Stomach (tissue), 9 donors: ENCODE measurements around the gene CYP24A1. TPM values are rescaled to one million over a fixed set of nuclear protein-coding genes. Genes with fewer than 3 reads are reported as not detected.
A peak's percentile ranks its signal among the peaks of the same experiment; 100 is the strongest.

Experiments
- DNase-seq, 2 donors: peaks; one replicate each; pipeline versions ENCODE4 v3.0.0 to v3.0.0-alpha.2; 2013 to 2019
- H3K27ac ChIP-seq, 5 donors: fragments of 200-600 bp in 4 of 5; sonication (generic) in 4 of 5; one replicate each; pipeline ENCODE4 v1.5.1; 2013 to 2019; ENCODE audit warnings: mild to moderate bottlenecking in 1 of 5, moderate library complexity in 1 of 5
- H3K27me3 ChIP-seq, 3 donors: fragments of 200-600 bp; sonication (generic); one replicate each; pipeline ENCODE4 v1.5.1; 2017 to 2019; ENCODE audit warnings: mixed run types in 1 of 3
- H3K36me3 ChIP-seq, 4 donors: fragments of 200-600 bp; sonication (generic); 1 replicate in 3 of 4; 2 replicates in 1 of 4; pipeline ENCODE4 v1.5.1; 2016 to 2019
- H3K4me1 ChIP-seq, 4 donors: fragments of 200-600 bp; sonication (generic); one replicate each; pipeline ENCODE4 v1.5.1; 2016 to 2019
- H3K4me3 ChIP-seq, 4 donors: fragments of 200-600 bp; sonication (generic) in 3 of 4; one replicate each; pipeline ENCODE4 v1.5.1; 2016 to 2019; ENCODE audit warnings: mild to moderate bottlenecking in 1 of 4
- H3K9me3 ChIP-seq, 4 donors: fragments of 200-600 bp; sonication (generic); one replicate each; pipeline ENCODE4 v1.5.1; 2016 to 2019
- CTCF ChIP-seq, 7 experiments: fragments of 450-650 bp in 4 of 7; fragments of 200-600 bp in 3 of 7; sonication (generic) in 3 of 7; IDR thresholded peaks; one replicate each; pipeline ENCODE4 v1.5.1; 2016 to 2019; ENCODE audit warnings: antibody characterized with exemption in 7 of 7, control low read depth in 2 of 7, mild to moderate bottlenecking in 1 of 7
- EP300 ChIP-seq: sonication (generic); formaldehyde crosslinking; IDR thresholded peaks from one replicate; pipeline ENCODE4 v1.6.1; 2017; ENCODE audit warnings: antibody characterized with exemption
- POLR2A ChIP-seq, 4 donors: fragments of 450-650 bp; IDR thresholded peaks; one replicate each; pipeline ENCODE4 v1.6.1; 2016; ENCODE audit warnings: antibody characterized with exemption in 4 of 4, control low read depth in 2 of 4, mild to moderate bottlenecking in 1 of 4, moderate library complexity in 1 of 4
- POLR2AphosphoS5 ChIP-seq, 3 donors: sonication (generic); formaldehyde crosslinking; IDR thresholded peaks; one replicate each; pipeline ENCODE4 v1.6.1; 2016; ENCODE audit warnings: antibody characterized with exemption in 3 of 3
- WGBS, 5 donors: extraction: QIAGEN DNeasy Blood & Tissue Kit in 3 of 5; methylation state at CpG; one replicate each; pipeline versions ENCODE4 v1.1.5 to v1.1.7; 2013 to 2018; 5-methylcytosine and 5-hydroxymethylcytosine counted together
- intact Hi-C: fragments of 100-400 bp; cut with DNase I; formaldehyde crosslinking; loops from one replicate; pipeline ENCODE4 v1.15.1; 2023; ENCODE audit warnings: low total_unique reads
- polyA plus RNA-seq, 3 donors: library from polyadenylated mRNA; stranded (reverse); fragments of 200-250 nt; gene quantifications; one replicate each; pipeline ENCODE4 v1.2.3, GENCODE V29; 2013
- total RNA-seq, 5 donors: library from RNA; depleted of rRNA; stranded (reverse); fragments of >200 nt; gene quantifications; one replicate each; pipeline versions ENCODE4 v1.1.0 to v1.2.3, GENCODE V29; 2014 to 2016
- donor health status: healthy with polysubstance abuse.
- donor health status: Bipolar disorder and iron deficiency.
- donor health status: healthy.

Gene CYP24A1
- total and polyA plus RNA-seq, 8 donors: 1.2 TPM; not detected in 7

- H3K27ac ChIP-seq: no peak overlapping the region
- no peaks in the 10 kb centered on the region for H3K9me3 ChIP-seq
- H3K4me1 ChIP-seq: peaks cover 22 to 26% (median 25%) of the 10 kb centered on the region in 4 donors
- no peak for DNase-seq
- 80 to 85% (median 82%) methylated on average over 6 of the region's 6 CpGs for WGBS, 5 donors
- H3K36me3 ChIP-seq: no peaks in the 10 kb centered on the region
- intact Hi-C loops: no loop called here
- no peak for TF ChIP-seq CTCF (IDR thresholded peaks at IDR 0.05)
- TF ChIP-seq EP300: no peak
- TF ChIP-seq POLR2A (IDR thresholded peaks at IDR 0.05): no peak
- no peak for TF ChIP-seq POLR2AphosphoS5 (IDR thresholded peaks at IDR 0.05)
- peaks cover 19 to 66% (median 28%) of the 10 kb centered on the region in 3 donors for H3K27me3 ChIP-seq
- no peak overlapping the region for H3K4me3 ChIP-seq
Observed at GRCh38 chr20:54177378-54177777, 3.6 kb upstream of the CYP24A1 start.

GRCh38 chr20:54176610-54177009 is 2.8 kb upstream of the CYP24A1 start:
- 70 to 98% (median 98%) methylated on average over 2 of the region's 2 CpGs for WGBS, 5 donors
- H3K36me3 ChIP-seq: no peaks in the 10 kb centered on the region
- TF ChIP-seq EP300: no peak
- TF ChIP-seq POLR2A (IDR thresholded peaks at IDR 0.05): no peak
- H3K4me3 ChIP-seq: no peak overlapping the region
- no peak for DNase-seq
- peaks cover 21 to 69% (median 31%) of the 10 kb centered on the region in 3 donors for H3K27me3 ChIP-seq
- no peaks in the 10 kb centered on the region for H3K9me3 ChIP-seq
- H3K27ac ChIP-seq: no peak overlapping the region
- intact Hi-C loops: no loop called here
- H3K4me1 ChIP-seq: peaks cover 22 to 27% (median 25%) of the 10 kb centered on the region in 4 donors

GRCh38 chr20:54174457-54175175 is 830 bp upstream of the CYP24A1 start:
- no peak for DNase-seq
- Histone ChIP-seq H3K36me3 (no peaks in the 10 kb centered on the region), H3K27me3 (peaks cover 21 to 85% (median 47%) of the 10 kb centered on the region in 3 donors), H3K4me3 (peak overlapping the region; percentile 8 to 38 (median 19)), H3K9me3 (no peaks in the 10 kb centered on the region), H3K27ac (no peak overlapping the region), H3K4me1 (peaks cover 22 to 27% (median 25%) of the 10 kb centered on the region in 4 donors)
- intact Hi-C loops: no loop called here
- no peak for TF ChIP-seq POLR2AphosphoS5 (IDR thresholded peaks at IDR 0.05)
- WGBS, 5 donors: 9 to 24% (median 11%) methylated on average over 17 to 18 of the region's 18 CpGs

- Histone ChIP-seq H3K4me3 (peak overlapping the region in 2 of 4 donors; percentile 23 to 38), H3K9me3 (no peaks in the 10 kb centered on the region), H3K27me3 (peaks cover 21 to 99% (median 49%) of the 10 kb centered on the region in 3 donors), H3K36me3 (no peaks in the 10 kb centered on the region), H3K4me1 (peaks cover 22 to 27% (median 25%) of the 10 kb centered on the region in 4 donors), H3K27ac (no peak overlapping the region)
- 1 to 5% (median 2%) methylated on average over 33 to 66 of the region's 66 CpGs for WGBS, 5 donors
- TF ChIP-seq POLR2A (IDR thresholded peaks at IDR 0.05) (no peak), POLR2AphosphoS5 (IDR thresholded peaks at IDR 0.05) (no peak), EP300 (no peak), CTCF (IDR thresholded peaks at IDR 0.05) (no peak)
- peak in 1 of 2 donors; percentile 53 for DNase-seq
- intact Hi-C loops: no loop called here
Observed at GRCh38 chr20:54172856-54173652, 732 bp downstream of the CYP24A1 start.

- Histone ChIP-seq H3K4me3 (peak overlapping the region in 1 of 4 donors; percentile 38), H3K36me3 (no peaks in the 10 kb centered on the region), H3K27ac (no peak overlapping the region), H3K27me3 (peaks cover 21 to 99% (median 53%) of the 10 kb centered on the region in 3 donors), H3K4me1 (peaks cover 22 to 27% (median 25%) of the 10 kb centered on the region in 4 donors), H3K9me3 (no peaks in the 10 kb centered on the region)
- DNase-seq: no peak
- intact Hi-C loops: no loop called here
- TF ChIP-seq POLR2AphosphoS5 (IDR thresholded peaks at IDR 0.05): no peak
- TF ChIP-seq EP300: no peak
- TF ChIP-seq POLR2A (IDR thresholded peaks at IDR 0.05): no peak
- no peak for TF ChIP-seq CTCF (IDR thresholded peaks at IDR 0.05)
- 7 to 20% (median 9%) methylated on average over 12 of the region's 12 CpGs for WGBS, 5 donors
Observed at GRCh38 chr20:54172532-54172855, 1.3 kb downstream of the CYP24A1 start.
